ENCODE data around the gene SLC35F4.

Gene SLC35F4

GRCh38 chr14:57632649-57633048 lies 233.2 kb downstream of the SLC35F4 start:
- Histone ChIP-seq H3K27ac (no peak overlapping the region), H3K4me3 (ENCODE audit: low read depth, low read length) (no peak overlapping the region), H3K27me3 (ENCODE audit: control insufficient read depth, insufficient read depth, low read length) (no peaks in the 10 kb centered on the region), H3K9me3 (ENCODE audit: control insufficient read depth, low read length) (no peaks in the 10 kb centered on the region), H3K4me2 (ENCODE audit: low read length) (no peak overlapping the region), H3K36me3 (ENCODE audit: control insufficient read depth, insufficient read depth, low read length) (no peaks in the 10 kb centered on the region), H3K79me2 (no peaks in the 10 kb centered on the region), H2AFZ (no peak overlapping the region), H3K4me1 (no peaks in the 10 kb centered on the region), H3K9ac (no peak overlapping the region)
- no peak for TF ChIP-seq CTCF (IDR thresholded peaks at IDR 0.05)

GRCh38 chr14:57617510-57617909 lies 248.4 kb downstream of the SLC35F4 start:
- Histone ChIP-seq H3K9me3 (ENCODE audit: control insufficient read depth, low read length) (no peaks in the 10 kb centered on the region), H3K4me3 (ENCODE audit: low read depth, low read length) (no peak overlapping the region), H3K36me3 (ENCODE audit: control insufficient read depth, insufficient read depth, low read length) (no peaks in the 10 kb centered on the region), H3K9ac (no peak overlapping the region), H3K79me2 (no peaks in the 10 kb centered on the region), H3K4me2 (ENCODE audit: low read length) (no peak overlapping the region), H3K27ac (no peak overlapping the region), H3K27me3 (ENCODE audit: control insufficient read depth, insufficient read depth, low read length) (no peaks in the 10 kb centered on the region), H2AFZ (no peak overlapping the region), H3K4me1 (no peaks in the 10 kb centered on the region)
- TF ChIP-seq CTCF (IDR thresholded peaks at IDR 0.05): no peak

- H3K79me2 ChIP-seq: no peaks in the 10 kb centered on the region
- no peak overlapping the region for H3K27ac ChIP-seq
- no peak overlapping the region for H3K4me3 ChIP-seq (ENCODE audit: low read depth, low read length)
- no peaks in the 10 kb centered on the region for H3K9me3 ChIP-seq (ENCODE audit: control insufficient read depth, low read length)
- no peaks in the 10 kb centered on the region for H3K4me1 ChIP-seq
- TF ChIP-seq CTCF (IDR thresholded peaks at IDR 0.05): no peak
- H3K9ac ChIP-seq: no peak overlapping the region
- no peak overlapping the region for H3K4me2 ChIP-seq (ENCODE audit: low read length)
- H3K36me3 ChIP-seq (ENCODE audit: control insufficient read depth, insufficient read depth, low read length): no peaks in the 10 kb centered on the region
- H2AFZ ChIP-seq: no peak overlapping the region
- no peaks in the 10 kb centered on the region for H3K27me3 ChIP-seq (ENCODE audit: control insufficient read depth, insufficient read depth, low read length)
Measured at GRCh38 chr14:57612946-57613345, 252.9 kb downstream of the SLC35F4 start.

- Histone ChIP-seq H3K79me2 (no peaks in the 10 kb centered on the region), H3K4me1 (no peaks in the 10 kb centered on the region), H3K27ac (no peak overlapping the region), H3K36me3 (ENCODE audit: control insufficient read depth, insufficient read depth, low read length) (no peaks in the 10 kb centered on the region), H3K9me3 (ENCODE audit: control insufficient read depth, low read length) (no peaks in the 10 kb centered on the region), H3K4me2 (ENCODE audit: low read length) (no peak overlapping the region), H3K4me3 (ENCODE audit: low read depth, low read length) (no peak overlapping the region), H3K9ac (no peak overlapping the region), H3K27me3 (ENCODE audit: control insufficient read depth, insufficient read depth, low read length) (no peaks in the 10 kb centered on the region), H2AFZ (no peak overlapping the region)
- no peak for TF ChIP-seq CTCF (IDR thresholded peaks at IDR 0.05)
Measured at GRCh38 chr14:57611555-57612075, 254.3 kb downstream of the SLC35F4 start.

- no peak for TF ChIP-seq CTCF (IDR thresholded peaks at IDR 0.05)
- no peaks in the 10 kb centered on the region for H3K9me3 ChIP-seq (ENCODE audit: control insufficient read depth, low read length)
- no peaks in the 10 kb centered on the region for H3K79me2 ChIP-seq
- H3K4me3 ChIP-seq (ENCODE audit: low read depth, low read length): no peak overlapping the region
- no peak overlapping the region for H3K4me2 ChIP-seq (ENCODE audit: low read length)
- no peaks in the 10 kb centered on the region for H3K4me1 ChIP-seq
- H3K27ac ChIP-seq: no peak overlapping the region
- H3K36me3 ChIP-seq (ENCODE audit: control insufficient read depth, insufficient read depth, low read length): no peaks in the 10 kb centered on the region
- no peaks in the 10 kb centered on the region for H3K27me3 ChIP-seq (ENCODE audit: control insufficient read depth, insufficient read depth, low read length)
- H2AFZ ChIP-seq: no peak overlapping the region
- H3K9ac ChIP-seq: no peak overlapping the region
Measured at GRCh38 chr14:57610631-57611030, 255.3 kb downstream of the SLC35F4 start.

Measured in parathyroid adenoma (tissue), 2 donors.